Stomach (tissue), 9 donors: ENCODE data around the gene ZNF154. TPM values are rescaled to one million over a fixed set of nuclear protein-coding genes. Genes with fewer than 3 reads are reported as not detected.
"Not testable (repeated sequence)": the region's sequence is repeated elsewhere in the genome, so short reads cannot be mapped to it uniquely, and the experiment has no call there.

Source experiments
- DNase-seq, 2 donors: peaks; one replicate each; pipeline versions ENCODE4 v3.0.0 to v3.0.0-alpha.2; 2013 to 2019
- H3K27ac ChIP-seq, 5 donors: fragments of 200-600 bp in 4 of 5; sonication (generic) in 4 of 5; one replicate each; pipeline ENCODE4 v1.5.1; 2013 to 2019; ENCODE audit warnings: mild to moderate bottlenecking in 1 of 5, moderate library complexity in 1 of 5
- H3K27me3 ChIP-seq, 3 donors: fragments of 200-600 bp; sonication (generic); one replicate each; pipeline ENCODE4 v1.5.1; 2017 to 2019; ENCODE audit warnings: mixed run types in 1 of 3
- H3K36me3 ChIP-seq, 4 donors: fragments of 200-600 bp; sonication (generic); 1 replicate in 3 of 4; 2 replicates in 1 of 4; pipeline ENCODE4 v1.5.1; 2016 to 2019
- H3K4me1 ChIP-seq, 4 donors: fragments of 200-600 bp; sonication (generic); one replicate each; pipeline ENCODE4 v1.5.1; 2016 to 2019
- H3K4me3 ChIP-seq, 4 donors: fragments of 200-600 bp; sonication (generic) in 3 of 4; one replicate each; pipeline ENCODE4 v1.5.1; 2016 to 2019; ENCODE audit warnings: mild to moderate bottlenecking in 1 of 4
- H3K9me3 ChIP-seq, 4 donors: fragments of 200-600 bp; sonication (generic); one replicate each; pipeline ENCODE4 v1.5.1; 2016 to 2019
- EP300 ChIP-seq: sonication (generic); formaldehyde crosslinking; IDR thresholded peaks from one replicate; pipeline ENCODE4 v1.6.1; 2017; ENCODE audit warnings: antibody characterized with exemption
- POLR2A ChIP-seq, 4 donors: fragments of 450-650 bp; IDR thresholded peaks; one replicate each; pipeline ENCODE4 v1.6.1; 2016; ENCODE audit warnings: antibody characterized with exemption in 4 of 4, control low read depth in 2 of 4, mild to moderate bottlenecking in 1 of 4, moderate library complexity in 1 of 4
- POLR2AphosphoS5 ChIP-seq, 3 donors: sonication (generic); formaldehyde crosslinking; IDR thresholded peaks; one replicate each; pipeline ENCODE4 v1.6.1; 2016; ENCODE audit warnings: antibody characterized with exemption in 3 of 3
- WGBS, 5 donors: extraction: QIAGEN DNeasy Blood & Tissue Kit in 3 of 5; methylation state at CpG; one replicate each; pipeline versions ENCODE4 v1.1.5 to v1.1.7; 2013 to 2018; 5-methylcytosine and 5-hydroxymethylcytosine counted together
- intact Hi-C: fragments of 100-400 bp; cut with DNase I; formaldehyde crosslinking; loops from one replicate; pipeline ENCODE4 v1.15.1; 2023; ENCODE audit warnings: low total_unique reads
- polyA plus RNA-seq, 3 donors: library from polyadenylated mRNA; stranded (reverse); fragments of 200-250 nt; gene quantifications; one replicate each; pipeline ENCODE4 v1.2.3, GENCODE V29; 2013
- total RNA-seq, 5 donors: library from RNA; depleted of rRNA; stranded (reverse); fragments of >200 nt; gene quantifications; one replicate each; pipeline versions ENCODE4 v1.1.0 to v1.2.3, GENCODE V29; 2014 to 2016
- TF ChIP-seq, protein P1 (sequence below), 7 experiments: fragments of 450-650 bp in 4 of 7; fragments of 200-600 bp in 3 of 7; sonication (generic) in 3 of 7; IDR thresholded peaks; one replicate each; pipeline ENCODE4 v1.5.1; 2016 to 2019; ENCODE audit warnings: antibody characterized with exemption in 7 of 7, control low read depth in 2 of 7, mild to moderate bottlenecking in 1 of 7
- donor health status: healthy with polysubstance abuse.
- donor health status: Bipolar disorder and iron deficiency.
- donor health status: healthy.

Gene ZNF154
- total and polyA plus RNA-seq, 8 donors: 0.25 to 21.8 (median 0.60) TPM; not detected in 2

- H3K36me3 ChIP-seq: peaks cover 77 to 100% (median 99%) of the 10 kb centered on the region in 4 donors
- no peak overlapping the region for H3K27ac ChIP-seq
- peaks cover 52 to 100% (median 99%) of the 10 kb centered on the region in 4 donors for H3K9me3 ChIP-seq
Observed at GRCh38 chr19:57754091-57754673, 45.2 kb upstream of the ZNF154 start.

GRCh38 chr19:57748029-57748428, 39.0 kb upstream of the ZNF154 start:
- peak overlapping the region; percentile 70 to 92 (median 87) for H3K4me3 ChIP-seq
- no peak for DNase-seq
- peaks cover 9 to 22% (median 16%) of the 10 kb centered on the region in 4 donors for H3K4me1 ChIP-seq
- intact Hi-C loops: no loop called here
- 92 to 97% (median 96%) methylated on average over 3 of the region's 3 CpGs for WGBS, 5 donors
- peaks cover 47 to 52% (median 50%) of the 10 kb centered on the region in 4 donors for H3K36me3 ChIP-seq
- TF ChIP-seq EP300 (no peak), POLR2AphosphoS5 (IDR thresholded peaks at IDR 0.05) (no peak), POLR2A (IDR thresholded peaks at IDR 0.05) (no peak)
- TF ChIP-seq, protein P1, sequence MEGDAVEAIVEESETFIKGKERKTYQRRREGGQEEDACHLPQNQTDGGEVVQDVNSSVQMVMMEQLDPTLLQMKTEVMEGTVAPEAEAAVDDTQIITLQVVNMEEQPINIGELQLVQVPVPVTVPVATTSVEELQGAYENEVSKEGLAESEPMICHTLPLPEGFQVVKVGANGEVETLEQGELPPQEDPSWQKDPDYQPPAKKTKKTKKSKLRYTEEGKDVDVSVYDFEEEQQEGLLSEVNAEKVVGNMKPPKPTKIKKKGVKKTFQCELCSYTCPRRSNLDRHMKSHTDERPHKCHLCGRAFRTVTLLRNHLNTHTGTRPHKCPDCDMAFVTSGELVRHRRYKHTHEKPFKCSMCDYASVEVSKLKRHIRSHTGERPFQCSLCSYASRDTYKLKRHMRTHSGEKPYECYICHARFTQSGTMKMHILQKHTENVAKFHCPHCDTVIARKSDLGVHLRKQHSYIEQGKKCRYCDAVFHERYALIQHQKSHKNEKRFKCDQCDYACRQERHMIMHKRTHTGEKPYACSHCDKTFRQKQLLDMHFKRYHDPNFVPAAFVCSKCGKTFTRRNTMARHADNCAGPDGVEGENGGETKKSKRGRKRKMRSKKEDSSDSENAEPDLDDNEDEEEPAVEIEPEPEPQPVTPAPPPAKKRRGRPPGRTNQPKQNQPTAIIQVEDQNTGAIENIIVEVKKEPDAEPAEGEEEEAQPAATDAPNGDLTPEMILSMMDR (IDR thresholded peaks at IDR 0.05): no peak
- H3K9me3 ChIP-seq: peaks cover 32 to 65% (median 54%) of the 10 kb centered on the region in 4 donors
- H3K27me3 ChIP-seq: no peaks in the 10 kb centered on the region
- H3K27ac ChIP-seq: no peak overlapping the region

More at GRCh38 chr19:57754091-57754673, 45.2 kb upstream of the ZNF154 start:
- TF ChIP-seq, protein P1 (IDR thresholded peaks at IDR 0.05): no peak
- TF ChIP-seq EP300 (no peak), POLR2AphosphoS5 (IDR thresholded peaks at IDR 0.05) (no peak), POLR2A (IDR thresholded peaks at IDR 0.05) (no peak)
- Histone ChIP-seq H3K4me3 (no peak overlapping the region), H3K27me3 (no peaks in the 10 kb centered on the region), H3K4me1 (peaks cover 0 to under 1% (median 0%) of the 10 kb centered on the region in 4 donors)
- WGBS, 5 donors: 94 to 98% (median 97%) methylated on average over 10 of the region's 10 CpGs
- intact Hi-C loops: no loop called here
- no peak for DNase-seq

DNA sequence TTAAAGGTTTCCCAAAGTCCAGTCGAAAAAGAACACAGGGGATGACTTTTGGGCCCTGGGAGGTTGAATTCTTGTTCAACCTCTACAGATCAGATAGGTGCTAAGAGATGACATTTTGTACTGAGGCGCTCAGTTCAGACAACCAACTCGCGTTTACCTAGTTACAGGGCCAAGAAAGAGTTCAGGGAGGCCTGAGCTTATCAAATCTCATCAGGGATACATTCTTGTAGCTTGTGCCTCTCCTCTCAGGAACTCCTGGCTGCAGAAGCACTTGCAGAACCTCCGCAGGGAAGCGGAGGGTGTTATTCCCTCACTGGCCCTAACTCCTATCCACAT, 38.4 kb upstream of the ZNF154 start:
- Histone ChIP-seq H3K27me3 (no peaks in the 10 kb centered on the region), H3K36me3 (peaks cover 41 to 46% (median 44%) of the 10 kb centered on the region in 4 donors), H3K4me1 (peaks cover 9 to 22% (median 16%) of the 10 kb centered on the region in 4 donors), H3K27ac (peak overlapping the region in 1 of 5 donors; percentile 86), H3K4me3 (peak overlapping the region; percentile 70 to 92 (median 87)), H3K9me3 (peaks cover 26 to 63% (median 48%) of the 10 kb centered on the region in 4 donors)
- intact Hi-C loops: no loop called here
- peak in 1 of 2 donors; percentile 15 for DNase-seq
- 27 to 46% (median 38%) methylated on average over 6 of the region's 6 CpGs for WGBS, 5 donors
- TF ChIP-seq EP300 (no peak), POLR2AphosphoS5 (IDR thresholded peaks at IDR 0.05) (no peak), POLR2A (IDR thresholded peaks at IDR 0.05) (no peak)
- TF ChIP-seq, protein P1 (IDR thresholded peaks at IDR 0.05): no peak

- WGBS, 5 donors: 1 to 2% (median 1%) methylated on average over 26 to 51 of the region's 51 CpGs
- Histone ChIP-seq H3K36me3 (peaks cover 35 to 40% (median 38%) of the 10 kb centered on the region in 4 donors), H3K4me1 (peaks cover 9 to 22% (median 16%) of the 10 kb centered on the region in 4 donors), H3K27ac (peak within 1 kb of the TSS; percentile 67 to 88 (median 86)), H3K4me3 (peak within 1 kb of the TSS; percentile 70 to 92 (median 87)), H3K9me3 (peaks cover 24 to 60% (median 42%) of the 10 kb centered on the region in 4 donors), H3K27me3 (no peaks in the 10 kb centered on the region)
- peak; percentile 86 to 97 for DNase-seq
- intact Hi-C loops: no loop called here
- peak; percentile 46 to 76 (median 62) for TF ChIP-seq POLR2AphosphoS5 (IDR thresholded peaks at IDR 0.05)
- TF ChIP-seq EP300: no peak
Observed at GRCh38 chr19:57746580-57747471, 37.8 kb upstream of the ZNF154 start, which contains the start of gene ZNF776. Gene ZNF776 (plus strand): TSS chr19:57746815. CDS start chr19:57747059, 244 bp downstream.

DNA sequence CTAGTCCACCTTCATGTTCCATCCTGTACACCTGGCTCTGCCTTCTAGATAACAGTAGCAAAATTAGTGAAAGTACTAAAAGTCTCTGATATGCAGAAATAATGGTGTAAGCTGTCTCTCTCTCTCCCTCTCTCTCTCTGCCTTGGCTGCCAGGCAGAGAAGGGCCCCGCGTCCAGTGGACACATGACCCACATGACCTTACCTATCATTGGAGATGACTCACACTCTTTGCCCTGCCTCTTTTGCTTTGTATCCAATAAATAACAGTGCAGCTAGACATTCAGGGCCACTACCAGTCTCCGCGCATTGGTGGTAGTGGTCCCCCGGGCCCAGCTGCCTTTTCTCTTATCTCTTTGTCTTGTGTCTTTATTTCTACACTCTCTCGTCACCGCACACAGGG, 29.8 kb upstream of the ZNF154 start:
- H3K4me3 ChIP-seq, H3K36me3 ChIP-seq, DNase-seq, intact Hi-C loops, H3K27ac ChIP-seq, H3K4me1 ChIP-seq, H3K27me3 ChIP-seq: not testable (repeated sequence)
- H3K9me3 ChIP-seq: peaks cover 0 to 82% (median 28%) of the 10 kb centered on the region in 4 donors
- WGBS, 5 donors: 90 to 94% (median 92%) methylated on average over 7 of the region's 7 CpGs
